ENCODE data around the gene ZRSR2.

ZRSR2 gene

DNA sequence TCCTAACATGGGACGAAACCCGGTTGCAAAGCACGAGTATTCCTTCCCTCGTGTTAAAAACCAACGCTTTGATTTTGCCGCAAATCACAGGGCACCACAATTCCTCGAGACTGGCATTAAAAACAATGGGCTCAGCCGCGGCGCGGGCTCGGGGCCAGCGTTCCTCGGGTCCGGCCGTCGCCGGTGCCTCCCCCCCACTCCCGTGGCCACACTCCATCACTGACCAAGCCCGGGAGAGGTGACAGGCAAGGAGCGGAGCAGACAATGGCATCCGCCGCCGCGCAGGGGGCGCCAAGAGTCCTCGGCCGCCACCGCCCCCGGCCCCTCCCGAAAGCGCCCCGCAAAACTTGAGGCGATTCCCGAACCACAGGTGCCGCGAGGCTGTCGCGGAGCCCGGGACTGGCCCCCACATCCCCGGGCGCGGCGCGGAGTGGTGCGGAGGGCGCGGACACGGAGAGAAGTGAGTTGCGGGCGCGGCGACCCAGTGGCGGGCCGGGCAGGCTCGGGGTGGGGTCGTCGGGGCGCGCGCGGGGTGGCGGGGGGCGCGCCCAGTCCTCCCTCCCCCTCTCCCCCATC is 63.9 kb downstream of the ZRSR2 start:
- peak; percentile 16 for DNase-seq

DNA sequence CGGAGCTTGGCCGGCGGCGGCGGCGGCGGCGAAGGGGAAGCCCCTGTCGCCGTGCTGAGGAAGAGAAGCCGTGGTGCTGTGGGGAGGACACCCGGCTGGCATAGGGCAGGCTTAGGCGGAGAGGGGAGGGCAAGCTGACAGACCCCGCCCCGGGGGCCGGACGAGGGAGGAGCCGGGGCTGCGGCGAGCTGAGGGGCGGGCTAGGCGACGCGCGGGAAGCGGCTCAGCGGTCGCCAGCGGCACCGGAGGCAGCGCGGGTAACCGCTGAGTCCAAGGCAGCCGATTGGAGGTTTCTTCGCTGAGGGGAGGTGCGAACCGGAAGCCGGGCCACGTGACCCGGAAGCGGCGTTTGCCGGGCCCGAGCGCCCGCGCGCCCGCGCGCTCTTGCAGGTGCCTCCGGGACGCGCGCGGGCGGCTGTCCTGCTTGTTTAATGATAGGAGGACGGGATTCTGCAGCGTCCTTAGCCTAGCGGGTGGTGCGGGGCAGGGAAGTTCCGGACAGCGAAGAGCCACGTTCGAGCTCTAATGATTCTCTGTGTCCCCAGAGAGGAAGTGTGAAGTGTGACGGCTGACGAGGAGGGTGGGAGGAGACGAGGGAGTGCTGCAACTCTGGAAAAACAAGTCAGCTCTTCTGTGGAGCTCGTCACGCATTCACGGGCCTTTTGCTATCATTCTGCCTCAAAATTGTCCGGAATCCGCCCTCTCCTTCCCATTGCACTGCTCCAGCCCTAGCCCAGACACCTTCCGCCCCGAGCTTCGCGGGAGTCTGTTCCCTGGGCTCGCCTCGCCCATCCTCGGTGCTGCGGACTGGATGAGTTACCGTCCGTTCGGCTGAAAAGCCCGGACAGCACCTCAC is 64.7 kb downstream of the ZRSR2 start, which contains the start of gene AP1S2:
AP1S2 (minus strand) TSS at position 102 of the 856 bp plus-strand sequence. CDS start 2,289 bp downstream, outside the sequence.
- DNase-seq = peak; percentile 90

DNA sequence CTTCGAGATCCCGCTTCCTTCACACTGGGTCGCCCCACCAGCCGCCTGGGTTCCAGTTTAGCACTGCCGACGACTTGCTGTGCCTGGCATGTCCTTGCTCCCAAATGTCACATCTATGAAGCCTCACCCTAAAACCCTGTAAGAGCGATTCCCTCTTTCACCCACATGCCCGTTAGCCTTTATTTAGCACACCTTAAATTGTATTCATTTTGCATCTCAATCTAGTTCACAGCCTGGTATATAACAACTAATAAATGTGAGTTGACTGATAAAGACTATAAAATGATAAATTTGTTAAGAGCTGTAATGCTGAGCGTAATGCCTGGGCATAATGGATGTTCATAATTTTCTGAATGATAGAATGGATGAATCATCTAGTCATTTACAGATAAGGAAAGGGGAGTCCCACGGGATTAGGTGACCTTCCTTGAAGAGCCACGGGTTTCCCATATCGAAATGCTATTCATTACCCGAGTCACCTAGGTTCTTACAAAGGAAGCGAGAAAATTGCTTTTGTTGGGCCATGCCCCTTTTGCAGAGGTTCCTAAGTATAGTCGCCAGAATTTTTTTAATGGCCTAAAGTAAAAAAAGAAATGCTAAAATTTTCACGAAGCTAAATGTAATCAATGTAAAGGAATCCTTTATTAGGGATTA is 65.4 kb downstream of the ZRSR2 start:
- peak; percentile 41 for DNase-seq

DNA sequence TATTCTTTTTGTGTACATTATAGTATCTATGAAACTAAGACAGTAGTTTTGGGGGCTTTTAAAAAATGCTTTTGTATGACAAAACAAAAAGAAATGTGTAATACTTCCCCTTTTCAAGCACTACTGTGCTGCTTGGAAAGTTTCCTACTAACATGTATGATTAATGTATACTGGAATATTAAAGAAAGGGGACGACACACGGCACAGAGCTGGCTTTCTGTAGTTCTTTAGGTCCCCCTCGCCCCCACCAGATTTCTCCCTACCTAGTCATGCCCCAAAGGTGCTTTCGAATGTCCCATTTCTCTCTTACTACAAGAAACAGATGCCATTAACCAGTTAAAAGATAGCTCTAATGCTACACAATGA is 65.9 kb downstream of the ZRSR2 start:
- DNase-seq = peak; percentile 3

DNA sequence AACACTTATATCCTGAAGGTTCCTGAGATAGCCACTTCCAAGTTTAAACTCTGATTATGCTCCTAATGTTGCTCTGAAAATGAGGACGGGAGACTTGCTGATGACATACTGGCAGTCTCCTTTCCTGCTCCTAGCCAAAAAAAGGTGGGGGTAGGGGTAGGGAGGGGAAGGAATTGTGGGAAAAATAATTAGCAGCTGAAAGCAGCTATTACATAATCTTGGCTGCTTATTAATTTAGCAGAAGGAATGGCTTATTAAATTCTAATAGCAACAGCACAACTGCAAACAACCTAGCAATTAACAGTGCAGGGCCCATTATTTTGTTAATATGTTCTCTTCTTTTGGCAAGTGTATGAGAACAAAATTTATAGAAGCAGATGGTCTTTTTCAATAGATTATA is 66.4 kb downstream of the ZRSR2 start:
- DNase-seq = peak; percentile 3

DNA sequence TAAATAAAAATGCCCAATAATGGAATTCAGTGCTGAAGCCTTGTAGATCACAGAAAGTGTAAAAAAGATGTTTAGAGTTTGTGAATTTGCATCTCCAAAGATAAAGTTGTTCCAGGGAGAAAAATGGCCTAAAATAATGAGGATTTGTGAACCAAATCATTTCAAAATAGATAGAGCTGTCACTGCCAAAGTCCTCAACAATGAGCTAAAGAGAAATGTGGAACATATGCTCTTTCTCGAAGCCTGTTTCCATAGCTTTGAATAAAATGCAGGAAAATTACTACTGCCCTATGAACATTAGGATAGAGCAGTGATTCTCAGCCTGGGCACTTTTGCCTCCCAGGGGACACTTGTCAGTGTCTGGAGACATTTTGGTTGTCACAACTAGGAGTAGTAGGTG is 67.8 kb downstream of the ZRSR2 start:
- DNase-seq = no peak

DNA sequence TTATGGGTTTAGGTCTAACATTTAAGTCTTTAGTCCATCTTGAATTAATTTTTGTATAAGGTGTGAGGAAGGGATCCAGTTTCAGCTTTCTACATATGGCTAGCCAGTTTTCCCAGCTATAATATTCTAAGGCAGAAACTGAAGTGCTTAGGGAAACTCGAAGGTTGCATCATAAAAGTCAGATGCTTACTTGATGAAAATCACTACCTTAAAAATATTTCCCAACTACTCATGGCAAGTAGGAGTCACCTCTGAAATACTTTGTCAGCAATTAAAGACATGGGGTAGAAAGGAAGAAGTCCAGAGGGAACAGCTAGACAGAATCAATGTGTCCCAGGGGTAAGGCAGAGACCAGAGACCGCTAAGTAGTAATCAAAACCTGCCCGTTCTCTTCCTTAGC is 70.6 kb downstream of the ZRSR2 start:
- DNase-seq = no peak

DNA sequence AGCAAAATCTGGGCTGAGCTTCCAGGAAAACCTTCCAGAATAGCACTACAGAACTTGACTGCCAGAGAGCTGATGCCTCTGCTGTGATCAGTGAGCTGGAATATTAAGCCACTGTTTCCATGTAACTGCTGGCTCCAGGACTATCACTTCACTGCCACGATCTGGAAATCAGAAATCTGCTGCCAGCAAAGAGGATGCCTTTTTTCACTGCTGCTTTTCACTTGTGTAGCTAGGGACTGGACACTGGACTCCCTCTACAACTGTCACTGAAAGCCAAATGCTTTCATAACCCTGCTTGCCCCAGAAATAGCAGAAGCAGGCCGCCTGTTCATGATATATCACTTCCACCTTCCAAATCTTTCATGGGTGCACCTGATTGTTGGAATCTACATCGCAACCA is 73.7 kb downstream of the ZRSR2 start:
- DNase-seq = no peak

DNA sequence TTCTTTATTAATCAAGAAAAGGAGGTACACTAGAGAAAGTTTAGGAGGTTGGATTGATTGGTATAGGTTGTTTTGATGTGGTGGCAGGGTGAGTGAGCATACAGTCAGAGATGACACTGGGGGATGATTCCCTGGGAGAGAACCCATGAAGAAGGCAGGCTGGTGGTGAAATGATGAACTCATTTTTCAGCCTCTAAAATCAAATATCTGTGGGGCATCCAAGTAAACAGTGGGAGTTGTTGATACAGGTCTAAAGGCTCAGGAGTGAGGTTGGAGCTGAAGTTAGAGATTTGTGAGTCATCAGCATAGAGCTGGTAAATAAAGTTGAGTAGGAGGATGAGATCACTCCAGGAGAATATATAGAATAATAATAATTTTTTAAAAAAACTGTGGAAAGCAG is 74.3 kb downstream of the ZRSR2 start:
- DNase-seq = no peak

DNA sequence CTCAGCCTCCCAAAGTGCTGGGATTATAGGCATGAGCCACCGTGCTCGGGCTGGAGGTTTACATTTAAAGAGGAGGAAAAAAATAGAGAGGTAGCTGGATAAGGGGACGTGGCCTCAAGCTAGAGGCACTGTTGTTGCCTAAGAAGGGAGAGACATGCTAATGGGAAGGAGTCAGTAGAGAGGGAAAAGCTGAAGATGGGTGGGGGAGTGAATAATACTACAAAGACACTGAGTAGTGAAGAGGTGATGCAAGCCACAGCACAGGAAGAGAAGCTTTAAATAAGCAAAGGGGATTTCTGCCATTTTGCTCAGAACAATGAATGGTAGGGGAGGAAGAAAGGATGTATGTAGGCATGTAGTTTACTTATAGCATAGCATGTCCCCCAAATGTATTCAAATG is 75.9 kb downstream of the ZRSR2 start:
- DNase-seq = no peak

DNA sequence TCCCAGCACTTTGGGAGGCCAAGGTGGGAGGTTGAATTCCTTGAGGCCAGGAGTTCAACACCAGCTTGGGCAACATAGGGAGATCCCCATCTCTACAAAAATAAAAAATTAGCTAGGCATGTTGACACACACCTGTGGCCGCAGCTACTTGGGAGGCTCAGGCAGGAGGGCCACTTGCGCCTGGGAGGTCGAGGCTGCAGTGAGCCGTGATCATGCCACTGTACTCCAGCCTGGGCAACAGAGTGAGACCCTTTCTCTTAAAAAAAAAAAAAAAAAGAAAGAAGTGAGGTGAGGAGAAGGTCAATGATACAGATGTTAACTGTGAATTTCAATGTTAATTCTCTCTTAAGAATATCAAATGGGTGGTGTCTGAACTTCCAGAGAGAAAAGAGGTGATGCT is 79.4 kb downstream of the ZRSR2 start:
- DNase-seq = no peak

DNA sequence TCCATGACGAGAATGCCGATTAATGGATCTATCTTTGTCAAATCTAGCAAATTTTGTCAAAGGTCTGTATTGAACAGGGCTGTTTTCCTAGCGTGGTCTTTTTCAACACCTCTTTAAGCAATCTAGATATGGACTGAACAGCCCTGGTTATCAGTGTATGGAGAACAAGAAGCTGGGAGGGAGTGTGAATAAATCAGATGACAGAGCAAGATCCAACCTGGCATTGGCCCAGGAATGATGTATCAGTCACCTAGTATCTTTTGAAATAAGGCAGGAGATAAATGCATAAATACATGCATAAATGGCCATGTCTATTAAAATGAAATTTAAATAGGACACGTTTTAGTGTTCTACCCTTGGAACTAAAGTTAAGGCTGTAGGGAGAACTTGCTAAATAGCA is 80.0 kb downstream of the ZRSR2 start:
- no peak for DNase-seq
